Measurements from ENCODE around the gene MOCOS. TPM values are rescaled to one million over a fixed set of nuclear protein-coding genes. Genes with fewer than 3 reads are reported as not detected.

The MOCOS gene
- total RNA-seq, 4 donors from 2014 or later: 0.46 to 2.8 (median 0.73) TPM

DNA sequence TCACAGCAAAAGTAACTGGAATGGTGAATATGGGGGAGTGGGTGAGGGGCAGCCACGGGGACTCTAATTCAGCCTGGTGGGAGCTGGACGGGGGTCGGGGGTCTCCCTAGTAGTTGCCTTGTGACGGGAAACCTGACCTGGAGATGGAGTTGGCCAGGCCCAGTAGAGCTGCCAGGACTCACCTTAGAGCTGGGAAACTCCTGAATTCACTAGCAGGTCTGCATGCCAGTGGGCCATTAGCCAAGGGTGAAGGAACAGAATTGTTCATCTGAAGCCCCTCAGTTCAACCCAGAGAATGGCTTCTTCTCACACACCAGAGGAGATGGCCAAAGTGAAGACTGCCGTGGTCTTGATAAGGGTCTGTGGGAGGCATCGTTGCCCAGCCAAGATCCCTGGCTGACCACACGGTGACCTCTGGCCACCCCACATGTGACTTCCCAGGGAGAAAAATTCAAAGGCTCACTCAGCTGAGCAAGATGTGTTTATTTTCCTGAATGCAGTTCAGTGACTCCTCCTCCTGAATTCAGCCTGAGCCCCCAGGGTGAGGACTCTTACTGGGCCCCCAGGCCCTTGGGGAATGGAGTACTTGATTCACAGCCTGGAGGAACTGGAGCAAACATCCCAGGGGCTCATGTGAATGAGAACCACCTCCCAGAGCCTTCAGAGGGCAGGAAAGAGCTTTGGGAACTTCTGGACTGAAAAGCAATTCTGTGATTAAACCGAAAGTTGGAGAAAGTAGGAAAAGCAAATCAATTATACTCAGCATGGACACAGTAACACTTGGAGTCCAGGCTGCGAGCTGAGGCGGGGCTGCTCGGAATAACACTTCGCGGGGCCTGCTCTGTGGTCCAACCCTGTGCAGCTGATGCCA is 25.2 kb downstream of the MOCOS start:
- intact Hi-C loops (cut with DNase I; ENCODE audit: low total_unique reads) (no loop called here), in situ Hi-C loops (cut with MboI; ENCODE audit: low sequenced_read_pairs in 4 of 4) (no loop called here)
- DNase-seq: no peak
- no peaks in the 10 kb centered on the region for H3K27me3 ChIP-seq
- peaks cover 0 to 4% (median 0%) of the 10 kb centered on the region in 3 donors for H3K9me3 ChIP-seq
- H3K4me3 ChIP-seq: no peak overlapping the region
- TF ChIP-seq POLR2A (IDR thresholded peaks at IDR 0.05): no peak
- TF ChIP-seq, protein P1, sequence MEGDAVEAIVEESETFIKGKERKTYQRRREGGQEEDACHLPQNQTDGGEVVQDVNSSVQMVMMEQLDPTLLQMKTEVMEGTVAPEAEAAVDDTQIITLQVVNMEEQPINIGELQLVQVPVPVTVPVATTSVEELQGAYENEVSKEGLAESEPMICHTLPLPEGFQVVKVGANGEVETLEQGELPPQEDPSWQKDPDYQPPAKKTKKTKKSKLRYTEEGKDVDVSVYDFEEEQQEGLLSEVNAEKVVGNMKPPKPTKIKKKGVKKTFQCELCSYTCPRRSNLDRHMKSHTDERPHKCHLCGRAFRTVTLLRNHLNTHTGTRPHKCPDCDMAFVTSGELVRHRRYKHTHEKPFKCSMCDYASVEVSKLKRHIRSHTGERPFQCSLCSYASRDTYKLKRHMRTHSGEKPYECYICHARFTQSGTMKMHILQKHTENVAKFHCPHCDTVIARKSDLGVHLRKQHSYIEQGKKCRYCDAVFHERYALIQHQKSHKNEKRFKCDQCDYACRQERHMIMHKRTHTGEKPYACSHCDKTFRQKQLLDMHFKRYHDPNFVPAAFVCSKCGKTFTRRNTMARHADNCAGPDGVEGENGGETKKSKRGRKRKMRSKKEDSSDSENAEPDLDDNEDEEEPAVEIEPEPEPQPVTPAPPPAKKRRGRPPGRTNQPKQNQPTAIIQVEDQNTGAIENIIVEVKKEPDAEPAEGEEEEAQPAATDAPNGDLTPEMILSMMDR (IDR thresholded peaks at IDR 0.05 in 4 of 5, conservative IDR thresholded peaks at IDR 0.05 in 1 of 5): no peak
- no peak overlapping the region for H3K27ac ChIP-seq
- ATAC-seq: no peak
- H3K4me1 ChIP-seq: no peaks in the 10 kb centered on the region
- H3K36me3 ChIP-seq: no peaks in the 10 kb centered on the region

- Histone ChIP-seq H3K27me3 (no peaks in the 10 kb centered on the region), H3K4me3 (no peak overlapping the region), H3K4me1 (no peaks in the 10 kb centered on the region), H3K36me3 (no peaks in the 10 kb centered on the region), H3K9me3 (no peaks in the 10 kb centered on the region), H3K27ac (no peak overlapping the region)
- ATAC-seq (no peak), DNase-seq (no peak)
- intact Hi-C loops (cut with DNase I; ENCODE audit: low total_unique reads) (no loop called here), in situ Hi-C loops (cut with MboI; ENCODE audit: low sequenced_read_pairs in 4 of 4) (no loop called here)
- TF ChIP-seq, protein P1 (IDR thresholded peaks at IDR 0.05 in 4 of 5, conservative IDR thresholded peaks at IDR 0.05 in 1 of 5): no peak
- no peak for TF ChIP-seq POLR2A (IDR thresholded peaks at IDR 0.05)
Measured at GRCh38 chr18:36214811-36215210, 27.5 kb downstream of the MOCOS start.

DNA sequence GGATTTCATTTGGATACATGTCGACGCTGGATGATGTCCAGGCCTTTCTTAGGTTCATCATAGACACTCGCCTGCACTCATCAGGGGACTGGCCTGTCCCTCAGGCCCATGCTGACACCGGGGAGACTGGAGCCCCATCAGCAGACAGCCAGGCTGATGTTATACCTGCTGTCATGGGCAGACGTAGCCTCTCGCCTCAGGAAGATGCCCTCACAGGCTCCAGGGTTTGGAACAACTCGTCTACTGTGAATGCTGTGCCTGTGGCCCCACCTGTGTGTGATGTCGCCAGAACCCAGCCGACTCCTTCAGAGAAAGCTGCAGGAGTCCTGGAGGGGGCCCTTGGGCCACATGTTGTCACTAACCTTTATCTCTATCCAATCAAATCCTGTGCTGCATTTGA is 28.3 kb downstream of the MOCOS start:
- no peaks in the 10 kb centered on the region for H3K36me3 ChIP-seq
- ATAC-seq: no peak
- TF ChIP-seq POLR2A (IDR thresholded peaks at IDR 0.05): no peak
- TF ChIP-seq, protein P1 (IDR thresholded peaks at IDR 0.05 in 4 of 5, conservative IDR thresholded peaks at IDR 0.05 in 1 of 5): no peak
- H3K4me1 ChIP-seq: no peaks in the 10 kb centered on the region
- no peak overlapping the region for H3K27ac ChIP-seq
- DNase-seq: no peak
- in situ Hi-C loops (cut with MboI; ENCODE audit: low sequenced_read_pairs in 4 of 4) (no loop called here), intact Hi-C loops (cut with DNase I; ENCODE audit: low total_unique reads) (no loop called here)
- no peaks in the 10 kb centered on the region for H3K9me3 ChIP-seq
- no peak overlapping the region for H3K4me3 ChIP-seq
- no peaks in the 10 kb centered on the region for H3K27me3 ChIP-seq

DNA sequence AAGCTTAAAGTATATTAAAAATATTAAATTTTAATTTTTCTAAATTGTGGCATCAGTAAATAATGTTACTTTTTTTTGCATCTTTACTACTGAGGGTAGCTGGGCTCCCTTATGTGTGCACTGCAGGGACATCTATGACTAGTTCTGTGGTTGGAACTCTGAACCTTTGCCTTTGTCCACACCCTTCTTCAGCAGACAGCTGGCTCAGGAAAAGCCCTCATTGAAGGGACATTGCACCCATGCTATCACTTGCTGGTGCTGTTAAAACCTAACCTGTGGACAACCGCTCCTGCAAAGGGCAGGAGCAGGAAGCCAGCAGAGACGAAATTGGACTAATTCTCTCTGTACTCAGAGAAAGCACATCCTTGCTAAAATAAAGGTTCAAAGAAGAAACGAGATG is 30.1 kb downstream of the MOCOS start:
- Histone ChIP-seq H3K4me1 (no peaks in the 10 kb centered on the region), H3K27me3 (no peaks in the 10 kb centered on the region), H3K4me3 (no peak overlapping the region), H3K36me3 (no peaks in the 10 kb centered on the region), H3K27ac (no peak overlapping the region), H3K9me3 (no peaks in the 10 kb centered on the region)
- ATAC-seq: no peak
- intact Hi-C loops (cut with DNase I; ENCODE audit: low total_unique reads) (no loop called here), in situ Hi-C loops (cut with MboI; ENCODE audit: low sequenced_read_pairs in 4 of 4) (no loop called here)
- no peak for DNase-seq
- TF ChIP-seq, protein P1 (IDR thresholded peaks at IDR 0.05 in 4 of 5, conservative IDR thresholded peaks at IDR 0.05 in 1 of 5): no peak
- no peak for TF ChIP-seq POLR2A (IDR thresholded peaks at IDR 0.05)
